NB4 (cell line): ENCODE data around the gene TAS1R3.
A peak's percentile ranks its signal among the peaks of the same experiment; 100 is the strongest.

ENCODE experiments used
- DNase-seq: peaks from one replicate; pipeline ENCODE4 v3.0.0; 2010; ENCODE audit warnings: low read depth
- H3K4me3 ChIP-seq: one replicate; pipeline ENCODE4 v1.5.1; 2011; ENCODE audit warnings: mild to moderate bottlenecking, low read depth, low read length, moderate library complexity
- CTCF ChIP-seq: IDR thresholded peaks from one replicate; pipeline ENCODE4 v1.5.1; 2012; ENCODE audit warnings: low read depth, low read length
- MAX ChIP-seq: IDR thresholded peaks from 2 replicates; pipeline ENCODE4 v1.6.1; 2011; ENCODE audit warnings: low read depth, low read length
- MYC ChIP-seq: IDR thresholded peaks from 2 replicates; pipeline ENCODE4 v1.6.1; 2011; ENCODE audit warnings: low read depth, low read length
- POLR2A ChIP-seq: IDR thresholded peaks from 2 replicates; pipeline ENCODE4 v1.6.1; 2011; ENCODE audit warnings: mild to moderate bottlenecking; ENCODE audit not compliant: insufficient read length; ENCODE audit errors: extremely low read depth

Gene TAS1R3

GRCh38 chr1:1373051-1373814 is 42.2 kb downstream of the TAS1R3 start:
- no peak for DNase-seq
- TF ChIP-seq MYC (no peak), POLR2A (no peak), CTCF (no peak), MAX (no peak)
- no peak overlapping the region for H3K4me3 ChIP-seq

- no peak for DNase-seq
Observed at GRCh38 chr1:1373815-1374588, 42.9 kb downstream of the TAS1R3 start.

GRCh38 chr1:1374589-1374928 is 43.5 kb downstream of the TAS1R3 start:
- peak overlapping the region; percentile 80 for H3K4me3 ChIP-seq
- peak; percentile 67 for DNase-seq
- TF ChIP-seq MAX (no peak), POLR2A (no peak), CTCF (no peak), MYC (no peak)

More at GRCh38 chr1:1373815-1374588, 42.9 kb downstream of the TAS1R3 start:
- no peak for TF ChIP-seq CTCF
- no peak for TF ChIP-seq POLR2A
- TF ChIP-seq MAX, result no peak
- no peak for TF ChIP-seq MYC
- peak overlapping the region; percentile 80 for H3K4me3 ChIP-seq

- peak; percentile 55 for TF ChIP-seq POLR2A
- peak; percentile 72 for TF ChIP-seq MYC
- peak; percentile 54 for TF ChIP-seq MAX
- TF ChIP-seq CTCF, result peak; percentile 11
- peak within 1 kb of the TSS; percentile 80 for H3K4me3 ChIP-seq
- DNase-seq, result peak; percentile 99
Observed at GRCh38 chr1:1374929-1375662, 44.0 kb downstream of the TAS1R3 start, which contains the start of gene AURKAIP1. Gene AURKAIP1, minus strand, starts transcription at chr1:1375207. Its CDS starts 451 bp downstream, at chr1:1374756.

GRCh38 chr1:1376551-1377226 is 45.6 kb downstream of the TAS1R3 start:
- peak overlapping the region; percentile 72 for H3K4me3 ChIP-seq
- no peak for TF ChIP-seq MYC
- no peak for TF ChIP-seq MAX
- no peak for DNase-seq
